ENCODE measurements around the gene TBX21.

Gene TBX21

GRCh38 chr17:47712330-47713023 is 20.6 kb upstream of the TBX21 start:
- DNase-seq (ENCODE audit: low spot score), result no peak

- peak; percentile 51 for DNase-seq (ENCODE audit: low spot score)
These were observed 18.9 kb upstream of the TBX21 start for GRCh38 chr17:47713980-47714700.

GRCh38 chr17:47714773-47715396 is 18.2 kb upstream of the TBX21 start:
- no peak for DNase-seq (ENCODE audit: low spot score)

- DNase-seq (ENCODE audit: low spot score), result no peak
These were observed 17.2 kb upstream of the TBX21 start for GRCh38 chr17:47715669-47716325.

- no peak for DNase-seq (ENCODE audit: low spot score)
These were observed 16.7 kb upstream of the TBX21 start for GRCh38 chr17:47716375-47716774.

GRCh38 chr17:47717261-47717697 is 15.8 kb upstream of the TBX21 start:
- DNase-seq (ENCODE audit: low spot score), result no peak

GRCh38 chr17:47717979-47718621 is 14.9 kb upstream of the TBX21 start:
- DNase-seq (ENCODE audit: low spot score), result no peak

GRCh38 chr17:47718634-47719405 is 14.2 kb upstream of the TBX21 start:
- no peak for DNase-seq (ENCODE audit: low spot score)

- DNase-seq (ENCODE audit: low spot score), result no peak
These were observed 13.5 kb upstream of the TBX21 start for GRCh38 chr17:47719411-47720152.

- DNase-seq (ENCODE audit: low spot score), result no peak
These were observed 12.8 kb upstream of the TBX21 start for GRCh38 chr17:47720196-47720595.

- no peak for DNase-seq (ENCODE audit: low spot score)
These were observed 12.1 kb upstream of the TBX21 start for GRCh38 chr17:47720754-47721533.

- DNase-seq (ENCODE audit: low spot score), result no peak
These were observed 11.3 kb upstream of the TBX21 start for GRCh38 chr17:47721725-47722124.

GRCh38 chr17:47724705-47725104 is 8.3 kb upstream of the TBX21 start:
- DNase-seq (ENCODE audit: low spot score), result no peak

- DNase-seq (ENCODE audit: low spot score), result no peak
These were observed 7.5 kb upstream of the TBX21 start for GRCh38 chr17:47725446-47726111.

- DNase-seq (ENCODE audit: low spot score), result no peak
These were observed 6.0 kb upstream of the TBX21 start for GRCh38 chr17:47726796-47727703.

GRCh38 chr17:47727704-47728036 is 5.4 kb upstream of the TBX21 start:
- DNase-seq (ENCODE audit: low spot score), result no peak

GRCh38 chr17:47728214-47728877 is 4.7 kb upstream of the TBX21 start:
- no peak for DNase-seq (ENCODE audit: low spot score)
